Measurements from ENCODE around the gene ANO3.

ANO3 gene

GRCh38 chr11:26553182-26553581, 221.3 kb downstream of the ANO3 start:
- H3K36me3 ChIP-seq: no peaks in the 10 kb centered on the region
- H3K27me3 ChIP-seq: no peaks in the 10 kb centered on the region
- no peaks in the 10 kb centered on the region for H3K4me1 ChIP-seq
- TF ChIP-seq CTCF (IDR thresholded peaks at IDR 0.05; ENCODE audit: low read depth, low read length): no peak
- no peak for DNase-seq
- no peaks in the 10 kb centered on the region for H3K9me3 ChIP-seq
- H3K4me3 ChIP-seq (ENCODE audit: low read depth, low read length): no peak overlapping the region

GRCh38 chr11:26554455-26554854, 222.5 kb downstream of the ANO3 start:
- TF ChIP-seq CTCF (IDR thresholded peaks at IDR 0.05; ENCODE audit: low read depth, low read length): no peak
- Histone ChIP-seq H3K4me3 (ENCODE audit: low read depth, low read length) (no peak overlapping the region), H3K9me3 (no peaks in the 10 kb centered on the region), H3K27me3 (no peaks in the 10 kb centered on the region), H3K4me1 (no peaks in the 10 kb centered on the region), H3K36me3 (no peaks in the 10 kb centered on the region)
- no peak for DNase-seq

- Histone ChIP-seq H3K27me3 (no peaks in the 10 kb centered on the region), H3K4me3 (ENCODE audit: low read depth, low read length) (no peak overlapping the region), H3K4me1 (no peaks in the 10 kb centered on the region), H3K9me3 (no peaks in the 10 kb centered on the region), H3K36me3 (no peaks in the 10 kb centered on the region)
- TF ChIP-seq CTCF (IDR thresholded peaks at IDR 0.05; ENCODE audit: low read depth, low read length): no peak
- DNase-seq: no peak
Measured at GRCh38 chr11:26556582-26556981, 224.7 kb downstream of the ANO3 start.

GRCh38 chr11:26557666-26558065, 225.7 kb downstream of the ANO3 start:
- no peak overlapping the region for H3K4me3 ChIP-seq (ENCODE audit: low read depth, low read length)
- no peaks in the 10 kb centered on the region for H3K4me1 ChIP-seq
- no peaks in the 10 kb centered on the region for H3K36me3 ChIP-seq
- DNase-seq: no peak
- TF ChIP-seq CTCF (IDR thresholded peaks at IDR 0.05; ENCODE audit: low read depth, low read length): no peak
- no peaks in the 10 kb centered on the region for H3K27me3 ChIP-seq
- no peaks in the 10 kb centered on the region for H3K9me3 ChIP-seq

DNA sequence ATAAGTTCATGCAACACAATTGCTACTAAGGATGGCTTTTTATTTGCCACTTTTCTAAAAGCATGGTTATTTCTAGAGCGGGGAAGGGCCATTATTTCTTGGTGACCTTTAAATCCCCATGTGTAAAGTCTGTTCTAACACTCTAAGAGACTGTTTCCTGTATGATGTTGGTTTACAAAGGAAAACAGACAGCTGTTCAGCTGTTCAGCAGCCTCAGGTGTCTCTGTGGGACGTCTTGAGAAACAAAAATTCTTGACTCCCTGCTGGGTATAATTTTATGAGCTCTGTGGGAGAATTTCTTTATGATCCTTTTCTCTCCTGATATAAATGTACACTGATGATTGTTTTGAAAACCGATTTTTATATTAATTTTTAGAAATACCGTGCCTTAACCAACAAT, 226.3 kb downstream of the ANO3 start:
- no peaks in the 10 kb centered on the region for H3K4me1 ChIP-seq
- H3K4me3 ChIP-seq (ENCODE audit: low read depth, low read length): no peak overlapping the region
- no peaks in the 10 kb centered on the region for H3K9me3 ChIP-seq
- no peaks in the 10 kb centered on the region for H3K27me3 ChIP-seq
- no peak for DNase-seq
- H3K36me3 ChIP-seq: no peaks in the 10 kb centered on the region
- TF ChIP-seq CTCF (IDR thresholded peaks at IDR 0.05; ENCODE audit: low read depth, low read length): no peak

- H3K4me3 ChIP-seq (ENCODE audit: low read depth, low read length): no peak overlapping the region
- DNase-seq: no peak
- no peaks in the 10 kb centered on the region for H3K27me3 ChIP-seq
Measured at GRCh38 chr11:26569646-26570045, 237.7 kb downstream of the ANO3 start.

More at GRCh38 chr11:26569646-26570045, 237.7 kb downstream of the ANO3 start:
- no peak for TF ChIP-seq CTCF (IDR thresholded peaks at IDR 0.05; ENCODE audit: low read depth, low read length)
- Histone ChIP-seq H3K9me3 (no peaks in the 10 kb centered on the region), H3K4me1 (no peaks in the 10 kb centered on the region), H3K36me3 (no peaks in the 10 kb centered on the region)
